Stimulated activated naive CD8-positive, alpha-beta T cell treated with anti-CD3 and anti-CD28 coated beads, Interleukin-15, Interleukin-2, amounts not matched to agents 100 ng/mL and 50 ng/mL, for 24 hours (primary cell): Measurements from ENCODE around the gene TUBB8B.
"Not testable (repeated sequence)": the region's sequence is repeated elsewhere in the genome, so short reads cannot be mapped to it uniquely, and the experiment has no call there.

Experiments used
- H3K27ac Mint-ChIP-seq: one replicate; pipeline ENCODE4 v1.8.0; 2021; ENCODE audit warnings: mild to moderate bottlenecking, mixed read lengths
- H3K27me3 Mint-ChIP-seq: one replicate; pipeline ENCODE4 v1.8.0; 2021; ENCODE audit warnings: mixed read lengths
- H3K36me3 Mint-ChIP-seq: one replicate; pipeline ENCODE4 v1.8.0; 2021; ENCODE audit warnings: low read depth, mixed read lengths
- H3K4me1 Mint-ChIP-seq: one replicate; pipeline ENCODE4 v1.8.0; 2021; ENCODE audit warnings: low read depth, mixed read lengths
- H3K4me3 Mint-ChIP-seq: one replicate; pipeline ENCODE4 v1.8.0; 2021; ENCODE audit warnings: mild to moderate bottlenecking, mixed read lengths
- H3K9me3 Mint-ChIP-seq: one replicate; pipeline ENCODE4 v1.8.0; 2021; ENCODE audit warnings: mixed read lengths

The TUBB8B gene

DNA sequence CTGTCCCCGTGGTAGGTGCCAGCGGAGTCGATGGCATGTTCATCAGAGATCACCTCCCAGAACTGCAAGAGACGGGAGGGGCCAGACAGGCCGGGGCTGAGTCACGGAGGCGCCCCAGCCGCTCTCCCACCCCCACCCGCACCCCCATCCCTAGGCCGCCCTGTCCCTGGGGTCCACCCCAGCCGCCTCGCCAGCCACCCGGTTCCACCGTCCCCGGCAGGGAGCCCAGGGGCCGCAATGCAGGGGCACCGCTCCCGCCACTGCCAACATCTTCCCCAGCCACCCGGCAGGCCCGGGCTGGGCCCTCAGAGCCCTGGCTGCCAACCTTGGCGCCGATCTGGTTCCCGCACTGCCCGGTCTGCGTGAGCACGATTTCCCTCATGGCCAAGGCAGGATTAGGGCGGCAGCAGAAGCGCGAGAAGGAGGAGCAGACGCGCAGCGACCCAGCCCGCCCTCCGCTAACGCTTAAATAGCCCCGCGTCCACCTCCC lies at the start of gene TUBB8B:
TSS of gene TUBB8B (minus strand) at position 440 of the 490 bp plus-strand sequence. CDS start at position 382, 58 bp downstream.
- H3K9me3 Mint-ChIP-seq, H3K27ac Mint-ChIP-seq, H3K36me3 Mint-ChIP-seq, H3K27me3 Mint-ChIP-seq, H3K4me3 Mint-ChIP-seq, H3K4me1 Mint-ChIP-seq: not testable (repeated sequence)

DNA sequence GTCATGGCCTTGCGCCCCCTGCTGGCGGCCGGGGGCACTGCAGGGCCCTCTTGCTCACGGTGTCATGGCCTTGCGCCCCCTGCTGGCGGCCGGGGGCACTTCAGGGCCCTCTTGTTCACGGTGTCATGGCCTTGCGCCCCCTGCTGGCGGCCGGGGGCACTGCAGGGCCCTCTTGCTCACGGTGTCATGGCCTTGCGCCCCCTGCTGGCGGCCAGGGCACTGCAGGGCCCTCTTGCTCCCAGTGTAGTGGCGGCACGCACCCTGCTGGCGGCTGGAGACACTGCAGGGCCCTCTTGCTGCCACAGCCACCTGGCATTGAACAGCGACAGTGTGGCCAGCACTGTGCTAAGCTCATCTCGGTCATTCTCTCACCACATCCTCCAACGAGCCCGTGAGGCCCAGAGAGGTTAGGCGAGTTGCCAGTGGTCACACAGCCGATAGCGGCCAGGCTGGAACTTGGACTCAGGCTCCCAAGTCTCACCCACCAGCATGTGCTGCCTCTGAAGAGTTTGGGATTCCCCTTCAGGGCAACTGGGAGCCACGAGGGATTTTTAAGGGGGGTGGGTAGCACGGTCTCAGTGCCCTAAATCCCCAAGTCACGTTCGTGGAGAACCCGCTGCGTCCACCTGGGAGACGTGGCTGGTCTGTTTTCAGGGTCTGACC lies 48.0 kb upstream of the TUBB8B start:
- H3K27ac Mint-ChIP-seq, H3K9me3 Mint-ChIP-seq, H3K4me3 Mint-ChIP-seq: not testable (repeated sequence)

DNA sequence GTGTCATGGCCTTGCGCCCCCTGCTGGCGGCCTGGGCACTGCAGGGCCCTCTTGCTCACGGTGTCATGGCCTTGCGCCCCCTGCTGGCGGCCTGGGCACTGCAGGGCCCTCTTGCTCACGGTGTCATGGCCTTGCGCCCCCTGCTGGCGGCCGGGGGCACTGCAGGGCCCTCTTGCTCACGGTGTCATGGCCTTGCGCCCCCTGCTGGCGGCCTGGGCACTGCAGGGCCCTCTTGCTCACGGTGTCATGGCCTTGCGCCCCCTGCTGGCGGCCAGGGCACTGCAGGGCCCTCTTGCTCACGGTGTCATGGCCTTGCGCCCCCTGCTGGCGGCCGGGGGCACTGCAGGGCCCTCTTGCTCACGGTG lies 47.3 kb upstream of the TUBB8B start:
- not testable (repeated sequence) for H3K4me3 Mint-ChIP-seq, H3K9me3 Mint-ChIP-seq, H3K36me3 Mint-ChIP-seq, H3K27ac Mint-ChIP-seq, H3K4me1 Mint-ChIP-seq
- peaks cover 13% of the 10 kb centered on the region for H3K27me3 Mint-ChIP-seq

More for the DNA sequence above, 48.0 kb upstream of the TUBB8B start:
- H3K4me1 Mint-ChIP-seq, H3K36me3 Mint-ChIP-seq: not testable (repeated sequence)
- H3K27me3 Mint-ChIP-seq: peaks cover 13% of the 10 kb centered on the region

GRCh38 chr18:96101-96766 lies 46.8 kb upstream of the TUBB8B start:
- H3K4me1 Mint-ChIP-seq, H3K27ac Mint-ChIP-seq, H3K27me3 Mint-ChIP-seq, H3K9me3 Mint-ChIP-seq, H3K4me3 Mint-ChIP-seq, H3K36me3 Mint-ChIP-seq: not testable (repeated sequence)

GRCh38 chr18:95580-95979 lies 46.2 kb upstream of the TUBB8B start:
- H3K4me1 Mint-ChIP-seq, H3K9me3 Mint-ChIP-seq, H3K4me3 Mint-ChIP-seq, H3K27ac Mint-ChIP-seq, H3K27me3 Mint-ChIP-seq, H3K36me3 Mint-ChIP-seq: not testable (repeated sequence)

GRCh38 chr18:93897-94408 lies 44.5 kb upstream of the TUBB8B start:
- H3K27me3 Mint-ChIP-seq, H3K4me3 Mint-ChIP-seq, H3K27ac Mint-ChIP-seq: not testable (repeated sequence)

GRCh38 chr18:91561-91960 lies 42.1 kb upstream of the TUBB8B start:
- H3K4me1 Mint-ChIP-seq, H3K4me3 Mint-ChIP-seq, H3K36me3 Mint-ChIP-seq, H3K9me3 Mint-ChIP-seq, H3K27ac Mint-ChIP-seq, H3K27me3 Mint-ChIP-seq: not testable (repeated sequence)

More at GRCh38 chr18:93897-94408, 44.5 kb upstream of the TUBB8B start:
- H3K36me3 Mint-ChIP-seq, H3K4me1 Mint-ChIP-seq, H3K9me3 Mint-ChIP-seq: not testable (repeated sequence)

GRCh38 chr18:90396-91193 lies 41.2 kb upstream of the TUBB8B start:
- H3K4me3 Mint-ChIP-seq, H3K27me3 Mint-ChIP-seq, H3K27ac Mint-ChIP-seq, H3K9me3 Mint-ChIP-seq, H3K36me3 Mint-ChIP-seq, H3K4me1 Mint-ChIP-seq: not testable (repeated sequence)

DNA sequence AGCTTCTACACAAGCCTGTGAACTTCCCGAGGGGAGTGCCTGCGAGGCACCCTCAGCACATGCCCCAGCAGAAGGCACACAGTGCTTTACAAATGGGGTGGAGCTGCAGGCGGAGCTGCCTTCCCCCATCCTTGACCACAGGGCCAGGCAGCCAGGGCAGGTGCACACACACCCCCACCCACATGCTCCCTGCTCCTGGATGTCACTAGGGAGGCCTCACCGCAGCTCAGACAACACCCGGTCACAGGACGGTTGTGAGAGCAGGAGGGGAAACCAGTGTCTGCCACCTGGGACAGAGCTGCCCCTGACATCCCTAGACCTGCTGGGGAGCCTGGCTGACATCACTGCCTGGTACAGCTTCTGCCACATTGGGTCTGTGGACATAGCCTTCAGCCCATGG lies 39.7 kb upstream of the TUBB8B start:
- H3K4me3 Mint-ChIP-seq, H3K4me1 Mint-ChIP-seq, H3K27ac Mint-ChIP-seq, H3K36me3 Mint-ChIP-seq, H3K27me3 Mint-ChIP-seq, H3K9me3 Mint-ChIP-seq: not testable (repeated sequence)

DNA sequence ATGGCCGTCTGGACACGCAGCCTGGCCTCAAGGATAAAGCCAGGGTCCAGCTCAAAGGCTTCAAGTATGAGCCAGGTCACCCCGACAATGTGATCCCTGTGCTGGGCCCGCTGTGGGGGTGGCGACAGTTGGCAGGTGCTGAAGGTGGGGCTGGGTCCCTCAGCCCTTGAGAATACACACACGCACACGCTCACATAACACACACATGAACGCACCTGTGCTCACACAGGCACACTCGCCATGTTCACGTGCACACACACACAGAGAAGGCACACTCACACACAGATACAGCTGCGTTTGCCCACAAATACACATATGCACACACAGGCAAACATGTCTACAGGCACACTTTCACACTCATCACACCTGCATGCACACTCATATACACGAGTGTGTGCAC lies 35.4 kb upstream of the TUBB8B start:
- H3K4me1 Mint-ChIP-seq, H3K4me3 Mint-ChIP-seq, H3K9me3 Mint-ChIP-seq, H3K36me3 Mint-ChIP-seq, H3K27me3 Mint-ChIP-seq, H3K27ac Mint-ChIP-seq: not testable (repeated sequence)

DNA sequence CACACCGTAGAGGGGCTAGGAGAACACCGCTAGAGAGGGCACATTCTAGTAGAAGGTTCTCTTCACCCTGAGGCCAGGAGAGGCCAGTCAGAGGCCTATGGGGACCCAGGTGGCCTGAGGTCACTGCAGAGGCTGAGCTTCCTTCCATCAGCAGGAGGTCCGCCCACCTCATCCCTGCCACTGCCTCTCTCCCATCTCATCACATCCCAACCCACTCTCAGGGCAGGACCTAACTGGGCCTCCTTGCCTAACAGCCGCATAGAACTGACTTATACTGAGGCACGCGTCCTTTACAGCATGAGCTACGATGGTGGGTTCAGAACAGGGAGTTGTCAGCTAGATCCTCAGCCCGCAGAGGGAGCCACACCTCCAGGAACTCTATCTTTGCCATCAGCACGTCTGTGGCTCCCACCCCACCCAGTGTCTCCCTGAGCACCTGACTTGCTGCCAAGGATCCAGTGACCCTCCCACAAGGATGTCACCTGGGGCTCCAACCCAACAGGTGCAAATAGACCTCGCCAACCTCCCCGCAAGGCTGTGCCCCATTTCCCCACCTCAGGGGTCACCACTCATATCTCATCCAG lies 33.3 kb upstream of the TUBB8B start:
- not testable (repeated sequence) for H3K4me3 Mint-ChIP-seq, H3K27me3 Mint-ChIP-seq, H3K27ac Mint-ChIP-seq, H3K36me3 Mint-ChIP-seq, H3K9me3 Mint-ChIP-seq, H3K4me1 Mint-ChIP-seq

DNA sequence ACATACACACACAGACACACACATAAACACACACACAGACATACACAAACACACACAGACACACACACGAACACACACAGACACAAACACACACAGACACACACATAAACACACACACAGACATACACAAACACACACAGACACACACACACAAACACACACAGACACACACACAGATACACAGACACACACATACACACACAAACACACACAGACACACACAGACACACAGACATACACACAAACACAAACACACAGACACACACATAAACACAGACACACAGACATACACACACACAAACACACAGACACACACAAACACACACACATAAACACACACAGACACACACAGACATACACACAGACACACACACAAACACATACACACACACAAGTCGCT lies 31.5 kb upstream of the TUBB8B start:
- not testable (repeated sequence) for H3K4me1 Mint-ChIP-seq, H3K27ac Mint-ChIP-seq

DNA sequence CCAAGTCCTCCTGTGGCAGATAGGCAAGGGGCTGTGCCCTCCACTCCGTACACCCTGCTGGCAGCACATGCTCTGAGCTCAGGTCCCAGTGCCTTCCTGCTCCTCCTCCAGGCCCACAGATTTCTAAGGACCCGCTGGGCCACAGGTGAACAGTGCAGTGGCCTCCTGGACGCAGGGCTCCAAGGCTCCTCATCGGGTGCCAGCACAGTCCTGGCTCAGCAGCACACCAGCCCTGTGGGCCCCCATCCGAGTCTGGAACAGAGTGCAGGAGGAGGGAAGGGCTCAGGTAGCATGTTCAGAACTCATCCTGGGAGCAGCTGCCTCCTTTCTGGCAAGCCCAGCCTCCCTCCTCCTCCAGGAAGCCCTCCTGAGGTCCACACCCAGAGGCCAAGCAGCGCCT lies 30.8 kb upstream of the TUBB8B start:
- H3K27me3 Mint-ChIP-seq, H3K9me3 Mint-ChIP-seq, H3K27ac Mint-ChIP-seq, H3K36me3 Mint-ChIP-seq, H3K4me1 Mint-ChIP-seq, H3K4me3 Mint-ChIP-seq: not testable (repeated sequence)

More for the DNA sequence above, 31.5 kb upstream of the TUBB8B start:
- H3K4me3 Mint-ChIP-seq, H3K27me3 Mint-ChIP-seq, H3K36me3 Mint-ChIP-seq, H3K9me3 Mint-ChIP-seq: not testable (repeated sequence)

- not testable (repeated sequence) for H3K4me1 Mint-ChIP-seq, H3K27ac Mint-ChIP-seq, H3K36me3 Mint-ChIP-seq, H3K9me3 Mint-ChIP-seq, H3K27me3 Mint-ChIP-seq, H3K4me3 Mint-ChIP-seq
Measured at GRCh38 chr18:75525-76160, 26.2 kb upstream of the TUBB8B start.
